SHP77 (cell line): Measurements from ENCODE around the gene ATXN8OS.
"Not testable (repeated sequence)": the region's sequence is repeated elsewhere in the genome, so short reads cannot be mapped to it uniquely, and the experiment has no call there.

Experiments used
- DNase-seq, 2 experiments: peaks; one replicate each; lab custom pipeline; 2025; lab: John Stamatoyannopoulos, UW

ATXN8OS gene

GRCh38 chr13:70107498-70108281, at the start of gene ATXN8OS:
Gene ATXN8OS, plus strand, starts transcription at chr13:70107826.
- DNase-seq = no peak

DNA sequence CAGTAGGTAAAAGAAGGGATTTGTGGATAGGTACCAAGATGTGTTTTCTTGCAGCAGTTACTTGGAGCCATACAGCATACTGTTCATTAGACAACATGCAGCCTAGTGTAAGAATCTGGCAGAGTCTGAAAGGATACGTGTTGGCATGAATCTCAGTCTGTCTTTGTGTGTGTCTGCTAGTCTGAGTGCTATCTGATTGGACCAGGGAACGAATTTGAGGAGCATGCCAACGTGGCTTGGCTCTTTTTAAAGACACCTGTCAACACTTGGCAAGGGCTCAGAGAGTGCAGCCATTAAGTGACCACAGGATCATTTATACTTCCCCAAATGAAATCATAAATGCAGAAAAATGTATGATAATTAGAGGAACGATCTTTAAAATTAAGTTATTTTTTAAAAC, 27.6 kb upstream of the ATXN8OS start:
- no peak for DNase-seq

GRCh38 chr13:70087247-70087646, 20.4 kb upstream of the ATXN8OS start:
- DNase-seq = no peak

DNA sequence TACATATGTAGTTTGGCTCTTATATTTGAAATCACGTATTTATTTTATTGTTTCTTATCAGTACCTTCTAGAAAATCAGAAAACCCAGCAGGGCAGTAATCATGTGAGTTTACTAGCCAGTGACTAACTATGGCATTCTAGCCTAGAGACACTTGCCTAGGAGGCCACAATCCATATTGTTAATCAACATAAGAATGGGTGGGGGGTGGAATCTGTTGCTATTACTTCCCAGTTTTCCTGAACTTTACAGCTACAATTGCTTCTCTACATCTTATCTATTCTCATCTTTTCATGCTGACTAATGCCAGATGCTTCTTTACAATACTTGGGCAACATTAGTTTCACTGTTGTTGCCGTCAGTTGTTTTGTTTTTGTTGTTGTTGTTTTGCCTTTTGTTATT, 18.7 kb upstream of the ATXN8OS start:
- DNase-seq = no peak

DNA sequence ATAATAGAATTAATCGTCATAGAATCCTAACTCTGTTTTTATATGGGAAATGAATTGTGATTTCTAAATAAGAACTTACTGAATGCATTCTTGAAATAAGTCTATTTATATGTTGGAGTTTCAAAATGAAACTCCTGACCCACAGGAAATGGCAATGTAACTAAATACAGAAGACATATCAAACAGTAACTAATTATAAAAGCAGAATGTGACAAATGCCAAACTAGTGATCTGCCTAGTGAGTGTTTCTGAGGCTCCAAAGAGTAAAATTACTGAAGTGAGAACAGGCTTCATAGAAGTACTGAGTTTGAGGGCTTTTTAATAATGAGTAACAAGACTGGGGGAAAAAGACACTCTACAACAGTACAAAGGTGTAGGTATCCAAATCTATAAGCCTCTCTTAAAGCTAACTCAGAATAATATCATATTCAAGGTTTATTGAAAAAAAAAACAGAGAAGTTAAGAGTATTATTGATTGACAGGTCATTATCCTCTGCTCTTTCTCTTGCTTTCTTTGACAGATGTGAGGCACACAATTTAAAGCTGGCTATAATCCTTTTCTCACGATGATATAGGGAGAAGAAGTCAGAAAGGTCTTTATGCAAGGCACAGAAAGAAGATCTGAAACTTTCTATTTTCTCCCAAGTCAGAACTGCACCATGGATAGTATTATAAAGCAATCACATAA, 17.4 kb upstream of the ATXN8OS start:
- no peak for DNase-seq

GRCh38 chr13:70098669-70099068, 9.0 kb upstream of the ATXN8OS start:
- DNase-seq = peak in 1 of 2 experiments; percentile 0

- DNase-seq = no peak
These were observed 3.1 kb upstream of the ATXN8OS start for GRCh38 chr13:70104481-70104880.

DNA sequence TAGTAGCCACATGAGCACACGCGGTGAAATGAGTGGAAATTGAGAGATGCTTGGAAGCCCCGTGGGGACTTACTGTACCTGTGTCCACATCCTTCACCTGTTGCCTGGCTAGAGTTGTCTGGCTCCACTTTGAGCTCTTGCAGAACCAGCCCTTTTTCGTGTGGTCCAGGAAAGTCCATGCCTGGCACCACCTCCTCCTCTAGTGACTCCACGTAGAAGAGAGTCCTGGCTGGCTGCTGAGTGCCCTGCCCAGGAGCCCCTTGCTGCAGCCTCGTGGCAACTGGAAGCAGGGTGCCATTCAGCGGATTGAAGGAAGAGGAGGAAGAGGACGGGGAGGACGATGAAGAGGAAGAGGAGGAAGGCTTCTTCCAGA, 515 bp upstream of the ATXN8OS start:
- no peak for DNase-seq

DNA sequence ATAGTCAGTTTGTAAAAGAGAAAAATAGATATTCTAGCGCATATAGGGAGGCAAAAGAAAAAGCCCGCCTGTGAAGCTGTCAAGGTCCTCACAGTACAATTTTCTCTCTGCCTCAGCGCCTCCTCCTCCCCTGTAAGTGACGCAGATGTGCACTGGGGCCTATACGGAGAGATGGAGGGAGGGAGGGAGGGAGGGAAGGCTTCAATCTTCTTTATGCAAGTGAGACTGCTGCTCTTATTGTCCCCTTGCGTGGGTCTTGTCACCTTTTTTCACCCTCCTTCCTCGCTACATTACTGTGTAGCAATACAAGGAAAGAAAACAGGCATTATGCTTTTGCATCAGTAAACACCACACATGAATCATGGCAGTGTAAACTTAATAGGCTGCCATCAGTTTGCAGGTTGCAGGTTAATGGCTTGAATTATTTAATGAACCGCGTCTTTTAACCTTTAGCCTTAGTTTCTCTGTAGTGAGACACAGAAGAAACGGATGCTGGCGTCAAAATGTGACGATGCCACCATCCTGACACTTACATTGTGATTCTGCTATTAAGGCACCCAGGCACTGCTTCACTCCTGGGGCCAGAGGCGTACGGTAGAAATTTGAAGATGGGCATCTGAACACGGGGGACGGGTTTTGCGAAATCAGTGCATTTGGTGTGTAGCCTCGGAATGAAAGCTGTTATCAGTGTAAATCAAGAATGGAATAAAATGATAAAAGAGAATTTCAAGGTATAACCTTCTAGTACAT, 905 bp downstream of the ATXN8OS start, which contains the start of gene KLHL1:
TSS of gene KLHL1 (minus strand) at position 97 of the 750 bp plus-strand sequence. CDS start 753 bp downstream, outside the sequence.
- DNase-seq = no peak

- no peak for DNase-seq
These were observed 9.8 kb downstream of the ATXN8OS start for GRCh38 chr13:70117338-70117905.

- DNase-seq = no peak
These were observed 18.1 kb downstream of the ATXN8OS start for GRCh38 chr13:70125693-70126092.

DNA sequence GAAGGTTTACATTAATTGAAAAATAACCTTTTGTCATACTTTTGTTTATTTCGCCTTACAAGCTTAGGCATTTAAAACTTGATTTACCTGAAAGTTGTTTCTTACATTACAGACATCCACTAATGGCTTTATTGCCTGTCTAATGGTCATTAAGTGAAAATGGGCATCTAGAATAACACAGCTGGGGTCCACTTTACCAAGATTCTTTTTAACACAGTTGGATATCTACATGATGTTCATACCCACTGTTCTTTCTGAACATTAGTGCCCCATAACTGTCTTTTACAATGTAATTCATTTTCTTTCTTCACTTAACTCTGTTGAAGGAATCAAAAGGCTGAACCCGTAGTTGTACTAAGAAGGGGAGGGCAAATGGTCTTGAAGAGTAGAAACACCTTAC, 20.5 kb downstream of the ATXN8OS start:
- no peak for DNase-seq

DNA sequence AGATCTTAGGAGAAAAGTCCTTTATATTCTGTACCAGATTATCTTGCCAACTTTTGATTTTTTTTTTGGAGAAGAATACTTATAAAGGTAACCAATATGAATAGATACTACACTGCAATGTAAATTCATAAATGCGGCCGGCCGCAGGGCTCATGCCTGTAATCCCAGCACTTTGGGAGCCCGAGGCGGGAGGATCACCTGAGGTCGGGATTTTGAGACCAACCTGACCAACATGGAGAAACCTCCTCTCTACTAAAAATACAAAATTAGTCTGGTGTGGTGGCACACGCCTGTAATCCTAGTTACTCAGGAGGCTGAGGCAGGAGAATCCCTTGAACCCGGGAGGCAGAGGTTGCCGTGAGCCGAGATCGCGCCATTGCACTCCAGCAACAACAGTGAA, 35.0 kb downstream of the ATXN8OS start:
- DNase-seq = not testable (repeated sequence)

DNA sequence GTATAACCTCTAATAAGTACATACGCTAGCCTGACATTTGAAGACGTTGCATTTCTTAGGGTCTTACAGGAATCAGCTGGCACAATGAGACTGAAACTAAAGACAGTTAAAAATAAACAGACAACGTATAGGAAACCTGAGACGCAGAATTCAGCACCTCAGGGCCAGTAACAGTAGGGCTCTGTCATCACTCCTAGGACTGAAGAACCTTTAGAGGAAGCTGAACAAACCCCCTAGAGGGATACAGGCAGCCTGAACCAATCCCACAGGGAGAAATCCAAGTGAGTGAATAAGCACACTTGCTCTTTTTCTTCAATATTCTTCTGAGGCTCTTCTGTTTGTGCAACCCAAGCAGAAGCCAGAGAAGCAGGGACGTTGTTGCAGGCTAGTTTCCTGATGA, 54.5 kb downstream of the ATXN8OS start:
- peak in 1 of 2 experiments; percentile 0 for DNase-seq

DNA sequence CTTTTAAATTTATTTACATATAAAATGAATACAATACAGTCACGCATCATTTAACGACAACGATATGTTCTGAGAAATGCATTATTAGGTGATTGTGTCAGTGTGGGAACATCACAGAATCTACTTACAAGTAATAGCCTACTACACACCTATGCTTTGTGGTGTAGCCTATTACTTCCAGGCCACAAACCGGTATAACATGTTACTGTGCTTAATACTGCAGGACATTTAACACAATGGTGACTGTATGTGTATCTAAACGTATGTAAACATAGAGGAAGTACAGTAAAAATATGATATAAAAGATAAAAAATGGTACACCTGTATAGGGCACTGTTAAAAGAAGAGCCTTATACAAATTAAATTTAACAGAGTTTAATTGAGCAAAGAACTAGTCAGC, 63.1 kb downstream of the ATXN8OS start:
- no peak for DNase-seq

GRCh38 chr13:70171151-70171550, 63.5 kb downstream of the ATXN8OS start:
- DNase-seq = no peak

DNA sequence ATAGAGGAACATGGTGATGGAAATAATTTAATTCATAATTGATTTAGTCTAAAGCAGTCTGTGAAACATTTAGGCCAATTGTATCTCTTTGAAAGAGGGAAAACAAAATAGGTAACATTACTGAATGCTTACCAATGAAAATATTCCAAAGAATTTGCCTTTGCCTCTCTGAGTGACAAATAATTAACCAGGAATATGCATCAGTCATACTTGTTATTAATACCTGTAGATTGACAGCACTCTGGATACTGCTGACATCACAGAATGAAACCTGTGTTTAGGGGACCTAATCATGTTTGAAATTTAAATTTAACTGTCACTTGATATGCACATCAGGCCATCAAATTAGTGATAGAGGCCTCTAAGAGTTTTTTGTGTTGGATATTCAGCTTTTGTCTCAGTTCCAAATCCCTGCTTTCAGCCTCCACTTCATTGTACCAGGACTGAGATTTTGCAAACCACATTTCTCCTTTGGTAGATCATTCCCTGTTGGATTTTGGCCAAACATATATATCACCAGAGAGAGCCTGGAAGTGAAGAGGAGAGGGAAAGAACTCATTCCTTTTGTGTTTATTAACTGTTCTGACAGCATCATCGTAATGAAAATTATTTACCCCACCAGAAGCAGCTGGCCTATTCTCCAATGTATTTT, 65.4 kb downstream of the ATXN8OS start:
- no peak for DNase-seq

DNA sequence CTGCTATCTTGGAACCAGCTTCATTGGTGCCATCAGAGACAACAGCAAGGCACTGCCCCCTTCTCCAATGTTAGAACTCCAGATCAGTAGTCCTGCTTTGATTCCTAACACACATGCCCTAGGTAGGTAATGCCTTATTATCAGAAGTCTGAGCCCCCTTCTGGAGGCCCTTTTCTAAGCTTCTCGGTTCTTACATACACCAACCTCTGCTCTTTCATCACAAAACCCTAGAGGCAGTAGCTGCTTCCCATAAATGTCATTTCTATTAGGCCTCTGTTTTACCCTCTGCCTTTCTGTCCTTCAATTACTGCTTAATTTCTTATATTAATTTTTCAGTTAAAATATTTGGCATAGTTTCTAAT, 66.0 kb downstream of the ATXN8OS start:
- no peak for DNase-seq

GRCh38 chr13:70178346-70178745, 70.7 kb downstream of the ATXN8OS start:
- DNase-seq = no peak
